GM19025 (cell line): Measurements from ENCODE around the gene DLX3.

ENCODE experiments used
- ATAC-seq: cut with Tn5 transposase; IDR thresholded peaks from one replicate; pipeline ENCODE4 v1.9.1; 2021; ENCODE audit warnings: mild to moderate bottlenecking, low read depth, moderate library complexity; ENCODE audit not compliant: unreplicated experiment

The DLX3 gene

GRCh38 chr17:49977463-49978389 lies 17.3 kb downstream of the DLX3 start:
- no peak for ATAC-seq

GRCh38 chr17:49976828-49977202 lies 18.2 kb downstream of the DLX3 start:
- no peak for ATAC-seq

DNA sequence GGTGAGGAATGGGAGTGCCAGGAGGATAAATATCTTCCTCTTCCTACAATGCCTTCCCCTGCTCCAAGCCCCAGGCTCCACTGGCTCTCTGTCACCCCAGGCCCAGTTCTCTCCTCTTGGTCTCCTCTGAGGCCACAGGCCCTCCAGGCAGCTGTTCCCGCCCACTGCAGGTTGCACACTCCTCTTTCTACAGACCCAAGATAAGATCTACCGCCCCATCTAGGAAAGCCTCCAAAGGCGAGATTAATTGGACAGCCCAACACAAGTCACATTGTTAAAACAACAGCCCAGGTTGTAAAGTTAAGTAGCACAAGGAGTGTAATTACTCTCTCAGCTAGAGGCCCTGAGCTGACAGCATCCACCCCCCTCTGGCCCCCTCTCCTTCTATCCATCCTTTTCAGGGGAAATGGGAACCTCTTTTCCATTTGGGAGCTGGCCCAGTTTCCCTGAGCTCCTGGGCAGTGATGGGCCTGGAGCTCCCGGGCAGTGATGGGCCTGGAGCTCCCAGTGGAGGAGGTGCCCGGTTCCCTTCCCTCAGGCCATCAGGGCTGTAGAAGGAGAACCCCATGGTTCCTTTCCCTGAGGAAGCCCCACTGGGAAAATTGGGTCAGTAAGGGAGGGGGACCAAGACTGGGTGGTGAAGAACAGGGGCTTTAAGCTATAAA lies 18.7 kb downstream of the DLX3 start:
- ATAC-seq: no peak

- no peak for ATAC-seq
Measured at GRCh38 chr17:49975531-49975930, 19.5 kb downstream of the DLX3 start.

DNA sequence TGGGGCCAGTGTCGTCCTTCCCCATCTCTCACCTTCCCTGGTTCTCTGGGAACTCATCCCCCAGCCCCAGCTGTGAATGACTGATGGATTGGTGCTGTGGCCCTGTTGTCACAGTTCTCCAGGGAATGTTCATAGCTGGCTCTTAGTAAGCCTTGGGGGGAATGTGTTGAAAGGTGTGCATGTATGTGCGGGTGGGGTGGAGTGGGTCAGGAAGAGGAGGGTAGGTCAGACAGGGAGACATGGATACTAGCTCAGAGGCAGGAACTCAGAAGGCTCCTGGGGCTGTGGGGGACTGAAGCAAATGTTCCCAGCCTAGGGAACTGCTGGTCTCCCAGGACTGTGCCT lies 21.8 kb downstream of the DLX3 start:
- no peak for ATAC-seq

GRCh38 chr17:49972486-49973270 lies 22.3 kb downstream of the DLX3 start:
- ATAC-seq: no peak

GRCh38 chr17:49971848-49972485 lies 23.1 kb downstream of the DLX3 start:
- no peak for ATAC-seq

DNA sequence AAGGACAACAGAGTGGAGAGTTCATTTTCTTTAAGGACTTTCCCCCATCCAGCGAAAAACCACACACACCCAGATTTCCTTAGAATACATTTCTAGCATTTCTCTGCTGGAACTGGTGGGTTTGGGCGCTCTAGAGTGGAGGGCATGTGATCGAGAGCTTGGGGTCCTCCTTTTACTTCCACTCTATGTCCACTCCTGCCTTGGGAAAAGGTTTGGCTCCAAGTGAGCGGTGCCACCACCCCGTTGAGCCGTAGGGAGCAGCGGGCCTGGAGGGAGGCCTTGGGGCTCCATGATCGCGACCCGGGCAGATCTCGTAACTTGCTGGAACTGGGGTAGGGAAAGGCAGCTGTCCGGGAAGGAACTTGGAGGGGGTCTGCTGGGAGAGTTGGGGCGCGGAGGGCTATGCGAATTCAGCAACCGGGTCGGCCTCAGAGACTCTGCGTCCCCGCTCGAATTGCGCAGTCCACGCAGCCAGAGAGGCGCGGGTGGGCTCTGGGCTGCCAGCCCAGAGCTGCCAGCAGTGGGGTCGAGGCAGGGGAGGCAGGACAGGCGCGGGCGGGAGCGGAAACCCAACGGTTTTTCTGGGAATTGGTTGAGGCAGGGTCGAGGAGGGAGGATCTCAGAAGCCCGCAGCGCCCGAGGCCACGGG lies 23.7 kb downstream of the DLX3 start:
- ATAC-seq: no peak

DNA sequence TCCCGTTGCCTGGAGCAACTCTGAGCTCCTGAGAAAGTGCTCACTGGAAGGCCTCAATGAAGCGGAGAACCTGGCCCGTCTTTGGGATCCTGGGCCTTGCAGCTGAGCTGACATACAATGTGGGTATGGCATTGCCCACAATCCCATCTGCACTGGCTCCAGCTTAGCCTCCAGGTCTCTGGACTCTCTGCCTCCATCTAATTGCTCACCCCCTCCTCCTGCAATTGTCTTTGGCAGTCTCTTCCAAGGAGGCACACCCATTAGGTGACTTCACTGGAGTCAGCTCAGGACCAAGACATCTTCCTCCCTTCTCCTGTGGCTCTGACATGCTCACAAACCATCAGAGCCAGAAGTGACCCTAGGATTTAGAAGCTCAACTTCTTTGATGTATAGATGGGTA lies 24.5 kb downstream of the DLX3 start:
- no peak for ATAC-seq

DNA sequence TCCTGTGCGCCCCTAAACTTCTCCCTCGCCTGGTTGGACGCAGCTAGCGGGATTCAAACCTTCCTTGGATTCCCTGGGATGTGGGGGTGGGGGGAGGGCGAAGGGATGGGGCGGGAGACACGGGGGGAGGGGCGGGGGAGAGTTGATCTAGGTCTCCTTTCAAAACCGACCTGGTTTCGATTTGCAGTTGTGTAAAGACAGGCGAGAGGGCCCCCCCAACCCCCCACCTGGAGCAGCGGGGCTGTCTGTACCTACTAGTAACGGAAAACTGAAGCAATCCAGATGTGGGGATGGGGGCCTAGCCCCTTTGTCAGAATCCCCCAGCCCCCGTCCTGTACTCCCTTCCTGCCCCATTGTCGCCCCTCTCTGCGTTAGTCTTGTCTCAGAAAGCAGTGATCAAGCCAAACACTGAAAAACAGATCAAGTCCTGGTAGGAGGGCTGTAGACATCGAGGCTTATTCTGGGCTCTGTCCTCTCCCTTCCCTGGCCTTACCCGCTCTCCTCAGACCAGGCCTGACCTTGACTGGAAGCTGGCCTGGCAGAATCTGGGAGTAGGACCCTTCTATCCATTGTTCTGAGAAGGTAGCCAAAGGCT lies 25.1 kb downstream of the DLX3 start:
- ATAC-seq: no peak

DNA sequence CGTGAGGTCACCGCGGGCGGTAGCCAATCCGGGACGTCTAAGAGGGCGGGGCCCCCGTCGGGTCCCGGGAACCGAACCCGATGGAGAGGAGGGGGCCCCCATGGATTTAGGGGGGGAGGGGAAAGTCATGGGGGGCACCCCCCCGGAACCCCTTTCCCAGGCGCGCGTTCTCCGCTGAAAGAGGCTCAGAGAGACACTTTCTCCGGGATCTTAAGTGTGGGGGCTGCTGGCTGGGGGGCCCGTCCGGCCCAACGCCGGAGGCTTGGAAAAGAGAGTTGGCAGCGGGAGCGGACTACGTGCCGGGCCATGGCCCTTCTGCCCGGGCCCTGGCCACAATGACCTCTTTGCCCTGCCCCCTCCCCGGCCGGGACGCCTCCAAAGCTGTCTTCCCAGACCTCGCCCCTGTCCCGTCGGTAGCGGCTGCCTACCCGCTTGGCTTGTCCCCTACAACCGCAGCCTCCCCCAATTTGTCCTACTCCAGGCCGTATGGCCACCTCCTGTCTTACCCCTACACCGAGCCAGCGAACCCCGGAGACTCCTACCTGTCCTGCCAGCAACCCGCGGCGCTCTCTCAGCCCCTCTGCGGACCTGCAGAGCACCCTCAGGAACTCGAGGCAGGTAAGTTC lies 25.8 kb downstream of the DLX3 start, which contains the start of gene DLX4:
Gene DLX4, plus strand, starts transcription at position 57 of the 626 bp plus-strand sequence. Its CDS starts 279 bp downstream, at position 336.
- ATAC-seq: no peak

DNA sequence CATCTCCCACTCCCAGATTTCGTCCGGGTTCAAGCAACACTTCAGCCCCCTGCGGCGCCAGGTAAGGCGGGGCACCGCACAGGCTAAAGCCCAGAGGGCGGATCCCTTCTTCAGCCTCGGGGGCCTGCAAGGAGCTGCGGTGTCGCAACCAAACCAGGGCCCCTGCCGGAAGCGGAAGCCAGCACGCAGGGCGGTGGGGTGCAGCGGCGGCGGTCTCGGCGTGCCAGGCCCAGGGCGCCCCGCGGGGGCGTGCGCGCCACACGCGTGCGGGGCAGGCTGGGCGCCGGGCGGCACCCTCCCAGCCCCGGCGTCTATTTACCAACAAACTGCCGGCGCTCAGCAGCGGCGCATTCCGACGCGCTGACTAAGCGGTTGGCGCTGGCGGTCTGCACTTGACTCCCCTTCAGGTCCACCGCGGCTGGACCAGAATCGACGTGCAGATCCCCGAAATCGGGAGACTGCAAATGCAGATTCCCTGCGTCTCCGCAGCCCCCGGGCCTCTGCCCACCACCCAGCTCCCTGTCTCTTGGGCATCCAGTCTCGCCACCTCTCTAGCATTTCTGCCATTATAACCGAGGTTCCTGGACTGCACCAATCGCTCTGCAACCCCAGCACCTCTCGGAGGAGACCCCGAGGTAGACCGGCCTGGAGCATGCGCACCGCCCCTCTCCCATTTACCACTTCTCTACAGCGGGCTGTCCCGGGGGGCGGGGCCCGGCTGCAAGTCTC lies 26.5 kb downstream of the DLX3 start:
- ATAC-seq: no peak

DNA sequence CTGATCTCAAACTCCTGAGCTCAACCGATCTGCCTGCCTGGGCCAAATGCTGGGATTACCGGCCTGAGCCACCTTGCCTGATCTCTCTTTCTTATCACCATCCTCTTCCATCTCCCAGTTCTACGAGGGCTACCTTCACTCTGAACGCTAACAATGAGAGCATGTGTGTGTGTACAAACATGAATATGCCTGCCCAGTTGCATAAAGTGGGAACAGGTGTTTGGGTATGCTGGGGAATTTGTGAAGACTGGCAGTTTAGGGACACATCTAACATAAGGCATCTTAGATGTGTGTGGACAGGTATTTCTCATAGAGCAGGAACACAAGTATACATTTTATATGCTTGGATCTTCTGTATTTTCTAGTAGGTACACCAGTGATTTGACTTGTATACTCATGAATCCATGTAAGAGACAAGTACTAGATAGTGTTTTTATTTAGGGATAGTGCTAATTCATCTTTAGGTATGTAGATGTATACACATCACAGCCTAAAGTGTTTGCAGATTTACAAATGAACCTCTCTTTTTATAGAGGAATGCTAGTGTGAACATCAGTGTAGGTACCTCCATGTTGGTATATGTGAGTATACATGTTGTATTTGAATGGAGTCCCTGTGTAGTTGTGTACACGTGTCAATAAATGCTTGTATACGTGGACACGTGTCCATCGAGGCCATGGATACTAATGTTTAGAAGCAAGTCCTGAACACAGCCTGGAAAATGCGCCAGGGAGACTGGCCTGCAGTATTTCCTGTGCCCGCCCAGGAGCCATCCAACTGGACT lies 27.2 kb downstream of the DLX3 start:
- no peak for ATAC-seq

DNA sequence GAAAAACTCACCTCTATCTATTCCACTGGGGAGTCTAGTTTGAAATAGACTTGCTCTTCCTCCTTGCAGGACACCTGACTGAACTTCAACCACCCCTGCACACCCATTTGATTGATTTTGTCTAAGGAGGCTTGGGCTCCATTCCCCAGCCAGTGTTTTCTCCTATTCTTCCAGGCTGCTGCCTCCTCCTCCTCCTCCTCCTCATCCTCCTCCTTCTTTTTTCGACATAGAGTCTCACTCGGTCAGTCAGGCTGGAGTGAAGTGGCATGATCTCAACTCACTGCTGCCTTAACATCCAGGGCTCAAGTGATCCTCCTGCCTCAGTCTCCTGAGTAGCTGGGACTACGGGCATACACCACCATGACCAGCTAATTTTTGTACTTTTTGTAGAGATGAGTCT lies 27.8 kb downstream of the DLX3 start:
- no peak for ATAC-seq

DNA sequence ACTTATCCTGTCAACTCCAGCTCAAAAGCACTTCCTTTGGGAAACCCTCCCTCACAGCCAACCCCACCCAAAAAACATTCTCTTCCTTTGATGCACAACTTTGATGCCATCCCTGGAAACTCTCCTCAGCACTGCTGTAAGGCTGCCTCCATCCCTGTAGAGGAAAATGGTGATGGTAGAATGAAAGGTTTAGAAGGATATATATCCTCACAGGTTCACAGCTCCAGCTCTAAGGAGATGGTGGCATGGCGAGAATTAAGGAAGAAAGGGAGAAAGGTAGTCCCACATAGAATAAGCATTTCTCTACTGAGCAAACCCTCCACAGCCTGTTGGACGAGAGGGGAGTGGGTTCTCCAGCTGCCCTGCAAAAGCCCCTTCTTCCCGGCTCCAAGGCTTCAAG lies 28.3 kb downstream of the DLX3 start:
- no peak for ATAC-seq

DNA sequence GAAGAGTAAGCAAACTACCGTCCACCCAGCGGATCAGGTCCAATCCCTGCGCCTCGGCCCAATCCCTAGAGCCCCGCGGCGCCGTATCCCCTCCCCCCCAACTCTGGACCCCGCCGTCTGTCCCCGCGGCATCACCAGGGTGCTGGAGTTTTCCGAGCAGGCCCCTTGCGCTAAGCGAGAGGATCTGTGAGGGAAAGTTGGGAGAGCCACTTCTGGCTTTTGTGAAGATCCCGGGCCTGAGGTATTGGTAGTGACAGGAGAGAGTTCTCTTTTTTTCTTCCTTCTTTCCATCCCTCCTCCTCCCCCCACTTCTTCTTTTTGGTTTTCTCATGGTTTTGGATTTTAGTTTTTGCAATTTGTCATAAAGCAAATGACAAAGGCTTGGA lies 29.5 kb downstream of the DLX3 start:
- no peak for ATAC-seq

- no peak for ATAC-seq
Measured at GRCh38 chr17:49964769-49965523, 30.1 kb downstream of the DLX3 start.
